Measurements from ENCODE around the gene TM9SF1. TPM values are rescaled to one million over a fixed set of nuclear protein-coding genes. Genes with fewer than 3 reads are reported as not detected.

The TM9SF1 gene
- total and polyA plus RNA-seq, 2 of the 13 experiments (the other 11 are each of a cell fraction or from before 2014, with no cell fraction given), result 83.2 to 110 TPM

GRCh38 chr14:24226473-24226872 lies 31.2 kb upstream of the TM9SF1 start:
- FAIRE-seq (no peak), DNase-seq (ENCODE audit: low spot score) (no peak), ATAC-seq (no peak)
- Histone ChIP-seq H3K79me2 (ENCODE audit: insufficient read depth, low read length) (peaks cover 73% of the 10 kb centered on the region), H3K4me3 (replicated peaks in 1 of 3; ENCODE audit: insufficient read depth in 1 of 3, low read depth in 2 of 3, low read length in 3 of 3) (no peak overlapping the region), H4K20me1 (ENCODE audit: insufficient read depth, low read length) (peaks cover 1% of the 10 kb centered on the region; the same call in 1 of the 2 replicates), H3K36me3 (replicated peaks in 1 of 2; ENCODE audit: control insufficient read depth in 1 of 2, insufficient read depth in 2 of 2, low read length in 2 of 2) (peaks cover 1 to 17% of the 10 kb centered on the region in 2 experiments; a peak in 2 of 5 replicates), H3K4me1 (ENCODE audit: insufficient read depth, low read length) (peaks cover 31% of the 10 kb centered on the region), H3K27ac (ENCODE audit: extremely low read length, insufficient read depth, low read length) (no peak overlapping the region), H3K9me3 (ENCODE audit: low read length) (no peaks in the 10 kb centered on the region), H3K9ac (ENCODE audit: insufficient read depth, low read depth, low read length) (no peak overlapping the region), H2AFZ (ENCODE audit: low read length) (no peak overlapping the region), H3K4me2 (ENCODE audit: low read depth, low read length) (no peak overlapping the region), H3K27me3 (ENCODE audit: control insufficient read depth in 1 of 2, insufficient read depth in 2 of 2, low read length in 2 of 2) (peaks cover 0 to 1% of the 10 kb centered on the region in 2 experiments; a peak in 1 of 5 replicates)
- no TSS peak for BruUV-seq (replicated peaks)
- in situ Hi-C loops (cut with HindIII; ENCODE audit: extremely low pct_ligation_motif_present, low pct_unique_long_range_greater_than_20kb), result no loop called here
- ChIA-PET CTCF (ENCODE audit: low intra/inter-chr PET ratio, low total read pairs) (no interaction called here), POLR2A (interaction anchor here (1.5 to 1.8 kb wide), 2 partner anchors 16 to 132 kb away, joined by 6 to 10 read pairs; partner anchors contain the start of genes PCK2 and TINF2)
- TF ChIP-seq MAFK (conservative IDR thresholded peaks at IDR 0.05 in 1 of 2, IDR thresholded peaks at IDR 0.05 in 1 of 2; ENCODE audit: low read length in 2 of 2) (peak; percentile 99 to 100), MAFF (IDR thresholded peaks at IDR 0.05; ENCODE audit: low read depth, low read length) (peak; percentile 98), ZNF251 (CRISPR knock-in tag; IDR thresholded peaks at IDR 0.05) (no peak), AGO2 (optimal IDR thresholded peaks at IDR 0.05; ENCODE audit: low read depth, low read length) (peak; percentile 29), ZNF224 (CRISPR knock-in tag; IDR thresholded peaks at IDR 0.05) (no peak)
- intact Hi-C loops (cut with micrococcal nuclease; ENCODE audit: unreplicated experiment), result no loop called here
- WGBS (ENCODE audit: low lambda C conversion rate), result 94% methylated on average over 1 of the region's 1 CpG

GRCh38 chr14:24224618-24225071 lies 29.4 kb upstream of the TM9SF1 start:
- DNase-seq (ENCODE audit: low spot score) (no peak), ATAC-seq (no peak), FAIRE-seq (no peak)
- H3K27ac ChIP-seq (ENCODE audit: extremely low read length, insufficient read depth, low read length), result no peak overlapping the region
- H3K4me1 ChIP-seq (ENCODE audit: insufficient read depth, low read length), result peaks cover 18% of the 10 kb centered on the region
- peaks cover 1 to 16% of the 10 kb centered on the region in 2 experiments; a peak in 2 of 5 replicates for H3K36me3 ChIP-seq (replicated peaks in 1 of 2; ENCODE audit: control insufficient read depth in 1 of 2, insufficient read depth in 2 of 2, low read length in 2 of 2)
- ChIA-PET CTCF (ENCODE audit: low intra/inter-chr PET ratio, low total read pairs) (no interaction called here), POLR2A (interaction anchor here (1.1 to 4.4 kb wide), 7 partner anchors 9 to 130 kb away, joined by 3 to 21 read pairs (median 6); partner anchors contain the start of genes CHMP4A, IPO4, MDP1 and PCK2)
- no peak overlapping the region for H3K4me3 ChIP-seq (replicated peaks in 1 of 3; ENCODE audit: insufficient read depth in 1 of 3, low read depth in 2 of 3, low read length in 3 of 3)
- no peak for TF ChIP-seq MAFG (CRISPR knock-in tag; IDR thresholded peaks at IDR 0.05)
- no peak overlapping the region for H3K9ac ChIP-seq (ENCODE audit: insufficient read depth, low read depth, low read length)
- intact Hi-C loops (cut with micrococcal nuclease; ENCODE audit: unreplicated experiment) (no loop called here), in situ Hi-C loops (cut with HindIII; ENCODE audit: extremely low pct_ligation_motif_present, low pct_unique_long_range_greater_than_20kb) (no loop called here)
- no peaks in the 10 kb centered on the region for H3K9me3 ChIP-seq (ENCODE audit: low read length)
- no peak overlapping the region for H3K4me2 ChIP-seq (ENCODE audit: low read depth, low read length)
- 96% methylated on average over 7 of the region's 7 CpGs for WGBS (ENCODE audit: low lambda C conversion rate)
- H2AFZ ChIP-seq (ENCODE audit: low read length), result no peak overlapping the region
- H3K79me2 ChIP-seq (ENCODE audit: insufficient read depth, low read length), result peaks cover 74% of the 10 kb centered on the region
- no peaks in the 10 kb centered on the region for H4K20me1 ChIP-seq (ENCODE audit: insufficient read depth, low read length)
- BruUV-seq (replicated peaks), result no TSS peak
- H3K27me3 ChIP-seq (ENCODE audit: control insufficient read depth in 1 of 2, insufficient read depth in 2 of 2, low read length in 2 of 2), result no peaks in the 10 kb centered on the region
